CD4-positive, alpha-beta T cell (primary cell): ENCODE data around the gene CEP85. TPM values are rescaled to one million over a fixed set of nuclear protein-coding genes. Genes with fewer than 3 reads are reported as not detected.

ENCODE experiments used
- ATAC-seq: fragments of 200-7000 bp; cut with Tn5 transposase; one replicate; pipeline ENCODE4 v1.10.0; 2022; ENCODE audit warnings: mild to moderate bottlenecking; ENCODE audit not compliant: poor library complexity
- CTCF ChIA-PET: fragments of 350-600 bp; sonication (Branson Sonifier 250); formaldehyde crosslinking; loops from one replicate; lab custom pipeline; 2021; ENCODE audit warnings: antibody characterized with exemption, inconsistent platforms; lab: Charles Lee
- POLR2A ChIA-PET: fragments of 350-600 bp; sonication (Branson Sonifier 250); formaldehyde crosslinking; loops from one replicate; lab custom pipeline; 2021; ENCODE audit warnings: antibody characterized with exemption, inconsistent platforms; lab: Charles Lee
- DNase-seq, 14 experiments: peaks; one replicate each; pipeline ENCODE4 v3.0.0-alpha.2; 2013 to 2020; ENCODE audit warnings: mixed read lengths in 2 of 14
- H3K27ac ChIP-seq, 2 donors: one replicate each; pipeline versions ENCODE4 v1.5.1 to v1.7.0; 2013; ENCODE audit warnings: low read length in 2 of 2, low read depth in 1 of 2, mild to moderate bottlenecking in 1 of 2
- H3K27me3 ChIP-seq, 2 experiments: 1 replicate in 1 of 2; 2 replicates in 1 of 2; pipeline versions ENCODE4 v1.6.1 to v1.7.0; 2013; ENCODE audit warnings: low read length in 2 of 2, control low read depth in 1 of 2, mild to moderate bottlenecking in 1 of 2, moderate library complexity in 1 of 2; ENCODE audit not compliant: insufficient read depth in 2 of 2, control insufficient read depth in 1 of 2
- H3K36me3 ChIP-seq: one replicate; pipeline ENCODE4 v1.6.1; 2013; ENCODE audit warnings: low read length, control low read depth; ENCODE audit not compliant: insufficient read depth
- H3K4me1 ChIP-seq: one replicate; pipeline ENCODE4 v1.6.1; 2013; ENCODE audit warnings: low read length, control low read depth; ENCODE audit not compliant: insufficient read depth
- H3K4me3 ChIP-seq: one replicate; pipeline ENCODE4 v1.5.1; 2013; ENCODE audit warnings: mild to moderate bottlenecking, low read length, moderate library complexity
- H3K9me3 ChIP-seq, 2 experiments: 1 replicate in 1 of 2; 2 replicates in 1 of 2; pipeline versions ENCODE4 v1.6.1 to v1.7.0; 2013; ENCODE audit warnings: low read length in 2 of 2, mild to moderate bottlenecking in 2 of 2, control low read depth in 1 of 2, moderate library complexity in 1 of 2; ENCODE audit not compliant: control insufficient read depth in 1 of 2, insufficient read depth in 1 of 2
- H3K27ac Mint-ChIP-seq: one replicate; pipeline ENCODE4 v1.8.0; 2020; ENCODE audit warnings: mixed read lengths
- H3K27me3 Mint-ChIP-seq: one replicate; pipeline ENCODE4 v1.8.0; 2021; ENCODE audit warnings: mixed read lengths
- H3K36me3 Mint-ChIP-seq: one replicate; pipeline ENCODE4 v1.8.0; 2021; ENCODE audit warnings: low read depth, mixed read lengths
- H3K4me1 Mint-ChIP-seq: one replicate; pipeline ENCODE4 v1.8.0; 2021; ENCODE audit warnings: low read depth, mixed read lengths
- H3K4me3 Mint-ChIP-seq: one replicate; pipeline ENCODE4 v1.8.0; 2020; ENCODE audit warnings: mild to moderate bottlenecking, mixed read lengths
- H3K9me3 Mint-ChIP-seq: one replicate; pipeline ENCODE4 v1.8.0; 2020; ENCODE audit warnings: mixed read lengths
- intact Hi-C, 2 experiments: fragments of 100-400 bp; cut with DNase I in 1 of 2; cut with micrococcal nuclease in 1 of 2; formaldehyde crosslinking; loops; one replicate each; pipeline versions ENCODE4 v1.15.1 to v1.9.0; 2023 to 2025; cut with DNase I, micrococcal nuclease
- total RNA-seq, 174 experiments: library from RNA in 2 of 174; stranded (reverse) in 2 of 174; gene quantifications; one replicate each; pipeline ENCODE4 v1.2.3 and lab custom pipeline; 2021 to 2026
- TF ChIP-seq, protein P1 (sequence below): fragments of 200-600 bp; IDR thresholded peaks from one replicate; pipeline ENCODE4 v1.8.0; 2022; ENCODE audit warnings: antibody characterized with exemption, mild to moderate bottlenecking

Gene CEP85
- total RNA-seq, 2 experiments from 2014 or later: 7.6 to 8.4 TPM

- H3K36me3 ChIP-seq: peaks cover 8% of the 10 kb centered on the region
- Mint-ChIP-seq H3K4me3 (peak overlapping the region; percentile 75), H3K4me1 (peaks cover 63% of the 10 kb centered on the region), H3K27ac (peak overlapping the region; percentile 86), H3K27me3 (no peaks in the 10 kb centered on the region), H3K9me3 (no peaks in the 10 kb centered on the region), H3K36me3 (peaks cover 21% of the 10 kb centered on the region)
- H3K4me3 ChIP-seq: no peak overlapping the region
- CTCF ChIA-PET: interaction anchor here (1.6 to 12.0 kb wide), 4 partner anchors 27 to 81 kb away, joined by 5 to 223 read pairs (median 83); partner anchors contain the start of genes CEP85 and SH3BGRL3
- no peaks in the 10 kb centered on the region for H3K27me3 ChIP-seq
- TF ChIP-seq, protein P1, sequence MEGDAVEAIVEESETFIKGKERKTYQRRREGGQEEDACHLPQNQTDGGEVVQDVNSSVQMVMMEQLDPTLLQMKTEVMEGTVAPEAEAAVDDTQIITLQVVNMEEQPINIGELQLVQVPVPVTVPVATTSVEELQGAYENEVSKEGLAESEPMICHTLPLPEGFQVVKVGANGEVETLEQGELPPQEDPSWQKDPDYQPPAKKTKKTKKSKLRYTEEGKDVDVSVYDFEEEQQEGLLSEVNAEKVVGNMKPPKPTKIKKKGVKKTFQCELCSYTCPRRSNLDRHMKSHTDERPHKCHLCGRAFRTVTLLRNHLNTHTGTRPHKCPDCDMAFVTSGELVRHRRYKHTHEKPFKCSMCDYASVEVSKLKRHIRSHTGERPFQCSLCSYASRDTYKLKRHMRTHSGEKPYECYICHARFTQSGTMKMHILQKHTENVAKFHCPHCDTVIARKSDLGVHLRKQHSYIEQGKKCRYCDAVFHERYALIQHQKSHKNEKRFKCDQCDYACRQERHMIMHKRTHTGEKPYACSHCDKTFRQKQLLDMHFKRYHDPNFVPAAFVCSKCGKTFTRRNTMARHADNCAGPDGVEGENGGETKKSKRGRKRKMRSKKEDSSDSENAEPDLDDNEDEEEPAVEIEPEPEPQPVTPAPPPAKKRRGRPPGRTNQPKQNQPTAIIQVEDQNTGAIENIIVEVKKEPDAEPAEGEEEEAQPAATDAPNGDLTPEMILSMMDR: no peak
- peaks cover 47% of the 10 kb centered on the region for H3K4me1 ChIP-seq
- intact Hi-C loops: no loop called here
- DNase-seq (no peak), ATAC-seq (no peak)
- POLR2A ChIA-PET: interaction anchor here (0.6 to 17.6 kb wide), 7 partner anchors 8 to 157 kb away, joined by 3 to 977 read pairs (median 4); partner anchors contain the start of genes DHDDS, HMGN2, SH3BGRL3 and UBXN11
- H3K27ac ChIP-seq: no peak overlapping the region
- H3K9me3 ChIP-seq: no peaks in the 10 kb centered on the region
Measured at GRCh38 chr1:26314501-26314900, 80.5 kb downstream of the CEP85 start.

GRCh38 chr1:26315874-26316850 lies 82.2 kb downstream of the CEP85 start:
- Mint-ChIP-seq H3K4me1 (peaks cover 77% of the 10 kb centered on the region), H3K36me3 (peaks cover 34% of the 10 kb centered on the region)

GRCh38 chr1:26317146-26317545 lies 83.1 kb downstream of the CEP85 start:
- TF ChIP-seq, protein P1: no peak
- Histone ChIP-seq H3K27ac (peak overlapping the region in 1 of 2 donors; percentile 82), H3K4me1 (peaks cover 65% of the 10 kb centered on the region), H3K27me3 (no peaks in the 10 kb centered on the region), H3K36me3 (peaks cover 30% of the 10 kb centered on the region), H3K9me3 (no peaks in the 10 kb centered on the region), H3K4me3 (peak overlapping the region; percentile 99)
- peak in 1 of 14 experiments; percentile 28 for DNase-seq
- H3K4me1 Mint-ChIP-seq: peaks cover 79% of the 10 kb centered on the region
- POLR2A ChIA-PET: interaction anchor here (0.8 to 17.6 kb wide), 11 partner anchors 9 to 155 kb away, joined by 3 to 977 read pairs (median 6); partner anchors contain the start of genes CEP85, HMGN2, SH3BGRL3 and UBXN11
- peak overlapping the region; percentile 96 for H3K4me3 Mint-ChIP-seq
- CTCF ChIA-PET: interaction anchor here (1.6 to 12.0 kb wide), 5 partner anchors 10 to 82 kb away, joined by 5 to 223 read pairs (median 45); partner anchors contain the start of genes CEP85, SH3BGRL3 and UBXN11
- H3K27me3 Mint-ChIP-seq: no peaks in the 10 kb centered on the region
- H3K9me3 Mint-ChIP-seq: no peaks in the 10 kb centered on the region
- H3K36me3 Mint-ChIP-seq: peaks cover 43% of the 10 kb centered on the region
- intact Hi-C loops: loop anchor here in 1 of 2 experiments (1.0 kb wide), 1 partner anchor 33 kb away; no protein-coding TSS in a partner anchor
- H3K27ac Mint-ChIP-seq: peak overlapping the region; percentile 86
- no peak for ATAC-seq

More at GRCh38 chr1:26315874-26316850, 82.2 kb downstream of the CEP85 start:
- Mint-ChIP-seq H3K27ac (peak overlapping the region; percentile 86), H3K4me3 (peak overlapping the region; percentile 74), H3K9me3 (no peaks in the 10 kb centered on the region), H3K27me3 (no peaks in the 10 kb centered on the region)
- Histone ChIP-seq H3K36me3 (peaks cover 20% of the 10 kb centered on the region), H3K9me3 (no peaks in the 10 kb centered on the region), H3K27ac (peak overlapping the region; percentile 36 to 62), H3K4me1 (peaks cover 55% of the 10 kb centered on the region), H3K27me3 (no peaks in the 10 kb centered on the region), H3K4me3 (no peak overlapping the region)
- DNase-seq: no peak
- ChIA-PET CTCF (interaction anchor here (0.8 to 12.0 kb wide), 8 partner anchors 9 to 147 kb away, joined by 3 to 223 read pairs (median 6); partner anchors contain the start of genes CEP85, SH3BGRL3 and ZNF593), POLR2A (interaction anchor here (1.3 to 17.6 kb wide), 5 partner anchors 8 to 63 kb away, joined by 5 to 977 read pairs (median 55); partner anchors contain the start of genes SH3BGRL3 and UBXN11)
- ATAC-seq: no peak
- TF ChIP-seq, protein P1: no peak
- intact Hi-C loops: loop anchor here in 1 of 2 experiments (1.0 kb wide), 1 partner anchor 9 kb away; no protein-coding TSS in a partner anchor
